Measurements from ENCODE around the gene NFATC2IP. TPM values are rescaled to one million over a fixed set of nuclear protein-coding genes. Genes with fewer than 3 reads are reported as not detected.
"Not testable (repeated sequence)": the region's sequence is repeated elsewhere in the genome, so short reads cannot be mapped to it uniquely, and the experiment has no call there.

NFATC2IP gene
- total RNA-seq, 1 donor from 2014 or later: 38.7 TPM

- no peak for DNase-seq (ENCODE audit: extremely low read depth, low read depth, low spot score)
Observed at GRCh38 chr16:28990375-28991040, 39.8 kb downstream of the NFATC2IP start.

GRCh38 chr16:28991687-28992086, 41.0 kb downstream of the NFATC2IP start:
- no peak for DNase-seq (ENCODE audit: extremely low read depth, low read depth, low spot score)

DNA sequence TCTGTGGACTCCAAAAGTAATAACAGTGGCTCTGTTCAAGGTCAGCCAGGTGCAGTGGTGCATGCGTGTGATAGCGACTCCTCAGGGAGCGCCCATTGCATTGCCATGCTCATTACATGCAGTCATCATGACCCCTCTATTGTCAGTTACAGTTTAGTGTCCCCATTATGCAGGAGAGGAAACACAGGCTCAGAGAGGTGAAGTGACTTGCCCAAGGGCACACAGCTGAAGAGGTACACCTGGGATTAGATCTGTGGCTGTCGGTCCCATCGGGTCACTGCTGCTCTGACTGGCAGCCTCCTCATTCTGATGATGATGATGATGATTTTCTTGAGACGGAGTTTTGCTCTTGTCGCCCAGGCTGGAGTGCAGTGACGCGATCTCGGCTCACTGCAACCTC, 41.8 kb downstream of the NFATC2IP start:
- no peak for DNase-seq (ENCODE audit: extremely low read depth, low read depth, low spot score)

DNA sequence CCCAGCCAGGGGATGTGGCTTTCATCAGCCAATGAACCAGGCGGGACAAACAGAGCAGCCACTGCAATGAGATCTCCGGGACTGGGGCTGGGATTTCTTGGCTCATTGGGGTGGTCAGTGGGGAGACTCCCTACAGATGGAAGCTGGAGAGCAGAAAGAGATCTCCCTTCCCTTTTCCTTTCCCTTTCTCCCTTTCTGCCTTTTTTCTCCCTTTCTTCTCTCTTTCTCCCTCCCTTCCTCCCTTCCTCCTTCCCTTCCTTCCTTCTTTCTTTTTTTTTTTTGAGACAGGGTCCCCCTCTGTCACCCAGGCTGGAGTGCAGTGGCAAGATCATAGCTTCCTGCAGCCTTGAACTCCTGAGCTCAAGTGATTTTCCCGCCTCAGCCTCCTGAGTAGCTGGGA, 48.1 kb downstream of the NFATC2IP start:
- no peak for DNase-seq (ENCODE audit: extremely low read depth, low read depth, low spot score)

GRCh38 chr16:28999577-28999976, 48.8 kb downstream of the NFATC2IP start:
- no peak for DNase-seq (ENCODE audit: extremely low read depth, low read depth, low spot score)

DNA sequence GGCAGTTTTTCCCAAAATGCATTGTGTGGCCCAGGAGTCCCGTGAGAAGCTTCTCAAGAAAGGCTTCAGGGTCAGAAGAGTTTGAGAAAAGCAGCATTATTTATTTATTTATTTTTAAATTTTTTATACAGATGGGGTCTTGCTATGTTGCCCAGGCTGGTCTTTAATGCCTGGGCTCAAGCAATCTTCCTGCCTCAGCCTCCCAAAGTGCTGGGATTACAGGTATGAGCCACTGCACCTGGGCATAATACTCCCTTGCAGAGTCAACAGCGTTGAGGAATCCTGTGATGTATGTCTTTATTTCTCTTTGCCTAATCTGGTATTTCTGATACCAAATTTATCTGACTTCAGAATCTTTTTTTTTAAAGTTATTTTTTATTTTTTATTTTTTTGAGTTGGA, 49.3 kb downstream of the NFATC2IP start:
- DNase-seq (ENCODE audit: extremely low read depth, low read depth, low spot score): no peak

GRCh38 chr16:29004496-29005139, 53.9 kb downstream of the NFATC2IP start:
- not testable (repeated sequence) for DNase-seq (ENCODE audit: extremely low read depth, low read depth, low spot score)

DNA sequence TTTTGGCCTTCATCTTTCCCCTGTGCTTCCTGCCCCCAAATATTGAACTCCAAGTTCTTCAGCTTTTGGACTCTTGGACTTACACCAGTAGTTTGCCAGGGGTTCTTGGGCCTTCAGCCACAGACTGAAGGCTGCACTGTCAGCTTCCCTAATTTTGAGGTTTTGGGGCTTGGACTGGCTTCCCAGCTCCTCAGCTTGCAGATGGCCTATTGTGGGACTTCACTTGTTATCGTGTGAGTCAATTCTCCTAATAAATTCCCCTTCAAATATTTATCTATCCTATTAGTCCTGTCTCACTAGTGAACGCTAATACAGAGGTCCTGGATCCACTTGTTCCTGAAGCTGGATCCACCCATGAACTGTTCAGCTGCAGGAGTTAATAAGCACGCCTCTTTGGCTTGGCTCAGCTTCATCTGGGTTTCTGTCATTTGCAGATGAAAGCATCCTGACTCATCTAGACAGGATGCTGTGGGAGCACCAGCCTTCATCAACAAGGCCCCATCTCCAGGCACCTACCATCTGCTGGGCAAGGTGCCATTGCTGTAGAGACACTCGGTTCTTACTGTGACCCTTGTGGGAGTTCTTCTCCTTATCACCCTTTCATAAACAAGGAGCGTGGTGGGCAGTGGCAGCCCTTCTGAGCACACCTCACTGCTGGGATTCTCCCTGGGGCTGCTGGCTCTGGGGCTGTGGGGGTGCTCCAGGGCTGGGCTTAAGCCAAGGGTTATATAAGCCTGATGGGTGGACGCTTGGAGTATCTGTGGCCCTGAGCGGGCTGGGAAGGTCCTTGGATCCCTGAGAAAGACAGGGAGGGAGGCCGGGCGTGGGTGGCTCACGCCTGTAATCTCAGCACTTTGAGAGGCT, 57.2 kb downstream of the NFATC2IP start:
- DNase-seq (ENCODE audit: extremely low read depth, low read depth, low spot score): no peak

GRCh38 chr16:29009050-29009837, 58.5 kb downstream of the NFATC2IP start:
- no peak for DNase-seq (ENCODE audit: extremely low read depth, low read depth, low spot score)

DNA sequence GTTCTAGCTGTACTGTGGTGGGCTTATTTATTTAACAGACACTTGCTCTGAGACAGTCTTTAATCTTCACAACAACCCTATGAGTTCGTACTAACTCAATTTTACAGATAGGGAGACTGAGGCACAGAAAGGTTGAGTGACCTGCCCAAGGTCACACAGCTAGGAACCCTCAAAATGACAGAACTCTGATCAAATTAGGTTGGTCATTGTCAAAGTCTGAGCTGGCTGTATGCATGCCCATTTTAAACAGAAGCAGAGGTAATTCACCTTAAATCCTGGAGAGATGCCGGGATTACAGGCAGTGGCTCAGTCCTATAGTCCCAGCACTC, 59.1 kb downstream of the NFATC2IP start:
- no peak for DNase-seq (ENCODE audit: extremely low read depth, low read depth, low spot score)

GRCh38 chr16:29011112-29011511, 60.4 kb downstream of the NFATC2IP start:
- no peak for DNase-seq (ENCODE audit: extremely low read depth, low read depth, low spot score)

DNA sequence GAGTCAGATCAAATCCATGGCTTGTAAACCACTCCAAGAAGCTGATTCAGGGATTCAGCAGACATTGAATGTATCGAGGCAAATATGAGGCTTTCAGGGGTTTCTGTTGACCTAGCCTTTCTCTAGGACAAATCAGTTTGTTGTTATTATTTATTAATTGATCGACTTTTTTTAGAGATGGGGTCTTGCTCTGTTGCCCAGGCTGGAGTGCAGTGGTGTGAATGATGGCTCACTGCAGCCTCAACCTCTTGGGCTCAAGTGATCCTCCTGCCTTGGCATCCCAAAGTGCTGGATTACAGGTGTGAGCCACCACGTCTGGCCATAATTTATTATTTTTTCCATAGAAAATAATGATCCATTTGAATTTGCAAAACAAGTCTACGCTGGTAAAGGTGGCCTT, 61.1 kb downstream of the NFATC2IP start:
- DNase-seq (ENCODE audit: extremely low read depth, low read depth, low spot score): no peak

DNA sequence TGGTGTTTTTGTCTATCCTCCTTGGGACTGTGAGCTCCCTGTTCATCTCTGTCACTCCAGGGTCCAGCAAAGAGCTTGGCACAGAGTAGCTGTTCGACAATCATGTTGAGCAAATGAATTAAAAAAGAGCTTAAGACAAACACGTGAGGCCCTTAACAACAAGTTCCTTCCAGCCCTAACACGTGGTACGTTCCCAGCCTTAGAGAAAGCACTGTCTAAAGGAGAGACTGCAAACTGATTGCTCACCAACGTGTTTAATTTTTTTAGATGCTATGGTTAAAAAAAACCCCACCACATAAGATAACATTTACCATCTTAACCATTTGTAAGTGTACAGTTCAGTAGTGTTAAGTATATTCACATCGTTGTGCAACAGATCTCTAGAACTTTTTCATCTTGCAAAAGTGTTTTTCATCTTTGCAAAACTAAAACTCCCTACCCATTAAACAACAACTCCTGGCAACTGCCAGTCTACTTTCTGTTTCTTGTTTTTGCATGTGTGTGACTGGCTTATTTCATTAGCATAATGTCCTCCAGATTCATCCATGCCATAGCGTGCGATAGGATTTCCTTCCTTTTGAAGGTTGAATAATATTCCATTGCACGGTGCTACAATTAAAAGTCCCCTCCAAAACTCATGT, 62.3 kb downstream of the NFATC2IP start:
- no peak for DNase-seq (ENCODE audit: extremely low read depth, low read depth, low spot score)

DNA sequence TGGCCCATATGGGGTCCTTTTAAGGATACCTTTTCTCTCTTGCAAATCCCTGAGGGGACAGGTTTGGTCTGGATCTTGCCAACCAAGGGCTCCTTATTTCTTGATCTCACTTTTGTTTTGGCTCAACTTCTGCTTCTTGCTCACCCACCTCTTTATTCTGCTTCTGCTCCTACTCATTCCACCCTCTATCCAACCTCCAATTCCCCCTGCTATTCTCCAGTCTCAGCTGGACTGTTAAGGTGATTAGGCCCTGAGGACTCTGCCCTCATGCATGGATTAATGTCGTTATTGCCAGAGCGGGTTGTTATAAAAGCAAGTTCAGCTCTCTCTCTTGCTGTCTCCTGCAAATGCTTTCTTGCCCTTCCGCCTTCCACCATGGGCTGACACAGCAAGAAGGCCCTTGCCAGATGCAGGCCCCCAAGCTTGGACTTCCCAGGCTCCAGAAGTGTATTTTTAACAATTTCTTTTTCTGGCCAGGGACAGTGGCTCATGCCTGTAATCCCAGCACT, 63.9 kb downstream of the NFATC2IP start:
- DNase-seq (ENCODE audit: extremely low read depth, low read depth, low spot score): no peak

Other genes starting within 250 kb of the NFATC2IP start
- gene EIF3C, start 239.5 kb upstream of the NFATC2IP start, total RNA-seq: 164 and 168 TPM in 2 replicates
- gene NPIPB9, start 199.2 kb upstream of the NFATC2IP start, total RNA-seq: 0.92 and 2.0 TPM in 2 replicates
- gene ATXN2L, start 127.9 kb upstream of the NFATC2IP start, total RNA-seq: 139 and 166 TPM in 2 replicates
- gene TUFM, start 104.6 kb upstream of the NFATC2IP start, total RNA-seq: 144 TPM in 2 replicates
- gene SH2B1, start 87.1 kb upstream of the NFATC2IP start, total RNA-seq: 25.6 and 30.7 TPM in 2 replicates
- gene ATP2A1, start 72.4 kb upstream of the NFATC2IP start, total RNA-seq: 0.19 and 0.53 TPM in 2 replicates
- gene RABEP2, start 25.7 kb upstream of the NFATC2IP start, total RNA-seq: 61.0 and 76.5 TPM in 2 replicates
- not detected in 2 replicates for gene CD19, start 19.0 kb upstream of the NFATC2IP start, total RNA-seq
- gene SPNS1, start 23.8 kb downstream of the NFATC2IP start, total RNA-seq: 58.5 and 74.8 TPM in 2 replicates
- 2.3 and 3.0 TPM in 2 replicates for gene LAT, start 34.1 kb downstream of the NFATC2IP start, total RNA-seq